Adipocyte (in vitro differentiated cells): ENCODE measurements around the gene ARHGEF25.

ENCODE experiments used
- DNase-seq: peaks from one replicate; pipeline ENCODE4 v3.0.0-alpha.2; 2015; ENCODE audit warnings: low read depth
- H3K27me3 ChIP-seq: replicated peaks from 2 replicates; pipeline ENCODE4 v1.7.0; 2013; ENCODE audit warnings: mild to moderate bottlenecking, low read length, moderate library complexity; ENCODE audit not compliant: control insufficient read depth, insufficient read depth
- H3K36me3 ChIP-seq: 2 replicates; pipeline ENCODE4 v1.7.0; 2013; ENCODE audit warnings: low read length, mild to moderate bottlenecking, moderate library complexity; ENCODE audit not compliant: control insufficient read depth, insufficient read depth, severe bottlenecking
- H3K4me1 ChIP-seq: 2 replicates; pipeline ENCODE4 v1.7.0; 2013; ENCODE audit warnings: mild to moderate bottlenecking, low read length, moderate library complexity; ENCODE audit not compliant: control insufficient read depth, insufficient read depth
- H3K4me3 ChIP-seq: 2 replicates; pipeline ENCODE4 v1.7.0; 2013; ENCODE audit warnings: mild to moderate bottlenecking, low read length, moderate library complexity
- H3K9ac ChIP-seq: 2 replicates; pipeline ENCODE4 v1.7.0; 2013; ENCODE audit warnings: mild to moderate bottlenecking, low read length, moderate library complexity
- H3K9me3 ChIP-seq: 2 replicates; pipeline ENCODE4 v1.7.0; 2013; ENCODE audit warnings: mild to moderate bottlenecking, low read length, moderate library complexity; ENCODE audit not compliant: control insufficient read depth

The ARHGEF25 gene

DNA sequence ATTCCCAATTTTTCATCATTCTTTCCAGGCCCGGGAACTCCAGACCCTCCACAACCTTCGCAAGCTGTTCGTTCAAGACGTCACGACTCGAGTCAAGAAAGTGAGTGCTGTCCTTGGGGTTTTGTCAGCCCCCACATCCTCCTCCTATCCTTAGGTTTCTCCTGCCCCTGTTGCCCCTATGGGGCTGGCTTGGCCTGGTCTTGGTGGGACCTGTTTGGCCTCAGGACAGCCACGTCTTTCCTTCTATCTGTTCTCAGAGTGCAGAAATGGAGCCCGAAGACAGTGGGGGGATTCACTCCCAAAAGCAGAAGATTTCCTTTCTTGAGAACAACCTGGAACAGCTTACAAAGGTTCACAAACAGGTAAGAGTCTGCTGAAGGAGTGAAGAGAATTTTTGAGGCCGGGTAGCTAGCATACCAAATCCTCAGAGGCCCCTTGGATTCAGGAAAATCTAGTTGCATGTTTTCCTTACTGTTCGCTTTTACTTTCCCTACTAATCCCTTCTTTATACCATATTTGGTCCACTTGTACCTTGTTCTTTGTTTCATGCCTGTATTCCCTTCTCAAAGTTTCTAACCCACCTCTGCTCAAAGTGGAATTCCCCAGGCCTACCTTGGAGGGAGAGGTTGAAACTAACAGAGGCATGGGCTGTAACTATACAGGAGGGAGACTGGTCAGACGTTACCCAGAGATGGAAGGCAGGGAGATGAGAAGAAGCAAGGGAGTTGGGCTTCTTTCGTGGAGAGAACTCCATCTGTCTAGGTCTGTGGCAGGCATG is 33.1 kb upstream of the ARHGEF25 start:
- no peaks in the 10 kb centered on the region for H3K4me1 ChIP-seq

DNA sequence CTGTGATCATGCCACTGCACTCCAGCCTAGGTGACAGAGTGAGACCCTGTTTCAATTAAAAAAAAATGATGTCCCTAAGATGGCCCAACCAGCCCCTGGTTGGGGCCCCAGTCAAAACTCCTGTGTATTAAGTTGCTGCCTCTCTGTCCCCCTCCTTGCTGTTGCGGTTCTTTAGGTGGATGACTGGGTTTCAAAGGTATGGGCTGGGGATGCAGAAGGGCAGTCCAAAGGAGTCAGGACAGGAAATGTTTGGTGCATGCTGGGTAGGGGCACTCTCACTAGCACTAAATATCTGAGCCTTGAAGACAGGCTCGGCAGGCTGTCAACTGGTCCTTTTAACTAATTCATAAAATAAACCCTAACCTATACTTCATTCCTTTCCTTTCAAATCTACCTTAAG is 32.2 kb upstream of the ARHGEF25 start:
- Histone ChIP-seq H3K4me3 (no peak overlapping the region), H3K9me3 (no peaks in the 10 kb centered on the region), H3K9ac (no peak overlapping the region), H3K4me1 (no peaks in the 10 kb centered on the region), H3K36me3 (no peaks in the 10 kb centered on the region), H3K27me3 (peaks cover 56% of the 10 kb centered on the region)
- DNase-seq = no peak

More for the DNA sequence above, 33.1 kb upstream of the ARHGEF25 start:
- Histone ChIP-seq H3K36me3 (no peaks in the 10 kb centered on the region), H3K9me3 (no peaks in the 10 kb centered on the region), H3K27me3 (peaks cover 49% of the 10 kb centered on the region), H3K9ac (no peak overlapping the region), H3K4me3 (no peak overlapping the region)
- no peak for DNase-seq

DNA sequence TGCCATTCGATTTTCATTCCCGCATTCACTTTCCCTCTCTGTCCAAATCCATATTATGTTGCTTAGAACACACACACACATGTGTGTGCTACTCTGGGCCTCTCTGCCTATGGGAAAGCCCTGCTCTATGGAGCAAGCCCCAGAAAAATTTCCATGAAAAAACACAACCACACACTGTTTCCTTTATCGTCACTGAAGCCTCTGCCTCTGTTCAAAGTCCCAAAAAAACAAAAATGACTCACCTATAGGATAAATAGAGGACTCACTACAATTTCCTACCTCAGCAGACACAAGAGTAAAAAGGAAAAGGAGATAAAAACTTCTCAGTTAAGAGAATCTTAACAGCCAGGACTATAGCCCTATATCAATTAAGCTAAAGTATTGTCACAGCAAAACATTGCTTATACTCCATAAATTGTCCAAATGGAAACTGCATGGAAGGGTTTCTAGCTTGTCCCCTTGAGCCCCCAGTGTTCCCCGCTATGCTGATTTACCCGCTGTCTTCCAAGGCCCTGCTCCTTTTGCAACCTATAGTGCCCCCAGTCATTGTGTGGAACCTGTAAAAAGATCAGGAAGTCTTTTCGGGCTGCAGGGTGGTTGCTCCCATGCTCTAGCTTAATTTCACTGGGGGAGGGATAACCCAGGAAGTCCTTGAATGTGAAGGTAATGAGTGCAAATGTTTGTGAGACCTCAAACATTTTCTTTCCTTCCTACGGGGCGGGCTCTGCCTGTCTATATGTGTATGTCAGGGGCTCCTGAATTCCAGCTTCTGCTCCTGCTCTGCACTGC is 31.4 kb upstream of the ARHGEF25 start:
- Histone ChIP-seq H3K9me3 (no peaks in the 10 kb centered on the region), H3K9ac (no peak overlapping the region), H3K36me3 (no peaks in the 10 kb centered on the region), H3K4me3 (no peak overlapping the region), H3K4me1 (no peaks in the 10 kb centered on the region), H3K27me3 (peaks cover 63% of the 10 kb centered on the region)
- DNase-seq = no peak

DNA sequence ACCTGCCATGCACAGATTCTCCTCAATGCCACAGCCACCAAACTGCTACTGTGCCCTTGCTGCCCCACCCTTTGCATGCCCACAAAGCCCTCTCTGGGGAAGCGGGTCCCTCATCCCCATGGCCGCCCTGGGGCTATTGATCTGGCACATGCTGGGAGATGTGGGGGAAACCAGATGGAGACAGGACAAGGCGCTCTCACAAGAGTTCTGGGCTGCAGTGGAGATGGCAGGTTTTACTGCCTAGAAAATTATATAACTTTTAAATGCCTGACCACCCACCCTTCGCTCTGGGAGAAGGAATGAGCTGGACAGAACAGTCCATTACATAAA is 30.8 kb upstream of the ARHGEF25 start:
- Histone ChIP-seq H3K9me3 (no peaks in the 10 kb centered on the region), H3K4me1 (no peaks in the 10 kb centered on the region), H3K9ac (no peak overlapping the region), H3K4me3 (no peak overlapping the region), H3K27me3 (peaks cover 66% of the 10 kb centered on the region), H3K36me3 (no peaks in the 10 kb centered on the region)
- DNase-seq = no peak

DNA sequence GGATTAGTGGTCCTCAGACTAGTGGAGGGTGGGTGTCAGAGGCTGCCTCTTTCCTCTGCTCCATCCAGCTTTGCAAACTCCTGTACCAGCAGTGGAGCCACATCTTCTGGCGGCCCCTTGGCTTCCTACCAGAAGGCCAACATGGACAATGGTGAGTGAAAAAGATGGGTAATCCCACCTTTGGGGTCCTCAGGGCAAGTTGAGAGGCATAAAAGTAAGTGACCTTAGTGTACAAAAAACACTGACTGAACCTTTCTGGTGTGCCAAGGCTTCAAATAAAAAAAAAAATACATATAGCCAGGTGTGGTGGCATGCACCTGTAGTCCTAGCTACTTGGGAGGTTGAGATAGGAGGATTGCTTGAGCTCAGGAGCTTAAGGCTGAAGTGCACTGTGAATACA is 29.4 kb upstream of the ARHGEF25 start:
- no peaks in the 10 kb centered on the region for H3K36me3 ChIP-seq
- no peak overlapping the region for H3K9ac ChIP-seq
- H3K4me3 ChIP-seq = no peak overlapping the region
- peaks cover 66% of the 10 kb centered on the region for H3K27me3 ChIP-seq
- DNase-seq = no peak
- H3K9me3 ChIP-seq = no peaks in the 10 kb centered on the region
- H3K4me1 ChIP-seq = no peaks in the 10 kb centered on the region

DNA sequence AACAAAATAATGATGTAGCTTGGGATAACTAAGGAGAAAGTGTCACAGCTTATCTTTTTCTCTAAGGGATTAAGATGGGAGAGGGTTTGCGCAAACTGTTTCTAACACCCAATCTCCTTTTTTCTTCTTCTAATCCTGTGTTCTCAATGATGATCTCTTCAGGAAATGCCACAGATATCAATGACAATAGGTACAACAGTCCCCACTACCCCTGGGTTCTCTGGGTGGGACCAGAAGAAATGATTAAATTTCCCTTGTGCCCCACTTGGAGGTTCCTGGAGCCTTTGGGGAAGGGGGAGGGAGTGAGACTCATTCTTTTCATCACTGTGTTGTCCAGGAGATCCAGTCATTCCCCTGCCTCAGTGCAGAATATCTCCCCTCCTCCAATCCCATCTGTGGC is 28.8 kb upstream of the ARHGEF25 start:
- peaks cover 72% of the 10 kb centered on the region for H3K27me3 ChIP-seq
- no peak for DNase-seq
- no peak overlapping the region for H3K9ac ChIP-seq
- H3K4me1 ChIP-seq = no peaks in the 10 kb centered on the region
- no peak overlapping the region for H3K4me3 ChIP-seq
- no peaks in the 10 kb centered on the region for H3K36me3 ChIP-seq
- H3K9me3 ChIP-seq = no peaks in the 10 kb centered on the region

DNA sequence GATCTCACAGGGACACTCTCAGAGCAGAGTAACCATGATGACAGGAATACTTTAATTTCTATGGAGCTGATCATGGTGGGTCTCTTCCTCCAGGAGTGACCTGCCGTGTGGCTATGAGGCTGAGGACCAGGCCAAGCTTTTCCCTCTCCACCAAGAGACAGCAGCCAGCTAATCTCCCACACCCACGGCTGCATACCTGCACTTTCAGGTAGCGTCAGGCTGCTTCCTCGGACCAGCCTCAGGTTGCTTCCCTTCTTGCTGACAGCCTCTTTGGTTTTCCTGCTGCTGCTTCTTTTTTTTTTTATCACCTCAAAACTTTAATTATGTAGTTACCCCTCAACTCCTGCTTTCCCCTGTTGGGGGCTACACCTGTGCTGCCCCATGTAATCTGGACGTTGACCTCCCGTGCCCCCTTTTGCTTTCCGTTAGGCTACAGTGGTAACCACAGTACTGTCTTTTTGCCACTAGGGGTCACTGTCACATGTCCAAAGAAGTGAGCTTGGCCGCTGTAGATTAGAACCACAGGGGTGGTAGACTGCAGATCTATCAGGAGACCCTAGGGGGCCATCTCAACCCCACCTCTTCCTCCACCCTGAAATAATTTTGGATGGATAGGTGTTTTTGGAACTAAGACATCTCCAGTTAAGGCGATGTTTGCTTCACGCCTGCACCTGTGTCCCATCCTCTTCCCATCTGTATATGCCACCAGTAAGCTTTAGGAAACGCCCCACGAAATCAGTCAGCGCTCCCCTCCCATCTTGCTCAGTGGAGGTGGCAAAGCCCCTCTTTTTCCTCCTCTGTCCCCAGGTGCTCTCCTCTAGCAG is 28.0 kb upstream of the ARHGEF25 start:
- no peaks in the 10 kb centered on the region for H3K4me1 ChIP-seq
- DNase-seq = peak; percentile 94
- H3K9ac ChIP-seq = no peak overlapping the region
- H3K9me3 ChIP-seq = no peaks in the 10 kb centered on the region
- no peak overlapping the region for H3K4me3 ChIP-seq
- H3K27me3 ChIP-seq = peaks cover 70% of the 10 kb centered on the region
- no peaks in the 10 kb centered on the region for H3K36me3 ChIP-seq

DNA sequence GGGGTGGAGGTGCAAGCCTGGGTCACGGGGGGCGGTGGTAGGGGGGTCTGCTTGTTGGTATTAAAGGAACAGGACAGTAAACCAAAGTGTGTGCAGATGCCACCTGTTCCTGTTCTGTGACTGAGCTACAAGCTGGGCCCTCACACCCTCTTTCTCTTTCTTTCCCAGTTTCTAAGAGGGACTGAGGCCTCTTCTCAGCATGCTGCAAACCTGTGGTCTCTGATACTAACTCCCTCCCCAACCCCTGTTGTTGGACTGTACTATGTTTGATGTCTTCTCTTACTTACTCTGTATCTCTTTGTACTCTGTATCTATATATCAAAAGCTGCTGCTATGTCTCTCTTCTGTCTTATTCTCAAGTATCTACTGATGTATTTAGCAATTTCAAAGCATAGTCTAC is 27.2 kb upstream of the ARHGEF25 start:
- peaks cover 67% of the 10 kb centered on the region for H3K27me3 ChIP-seq
- H3K36me3 ChIP-seq = no peaks in the 10 kb centered on the region
- H3K9ac ChIP-seq = no peak overlapping the region
- H3K9me3 ChIP-seq = no peaks in the 10 kb centered on the region
- DNase-seq = no peak
- H3K4me1 ChIP-seq = no peaks in the 10 kb centered on the region
- no peak overlapping the region for H3K4me3 ChIP-seq

DNA sequence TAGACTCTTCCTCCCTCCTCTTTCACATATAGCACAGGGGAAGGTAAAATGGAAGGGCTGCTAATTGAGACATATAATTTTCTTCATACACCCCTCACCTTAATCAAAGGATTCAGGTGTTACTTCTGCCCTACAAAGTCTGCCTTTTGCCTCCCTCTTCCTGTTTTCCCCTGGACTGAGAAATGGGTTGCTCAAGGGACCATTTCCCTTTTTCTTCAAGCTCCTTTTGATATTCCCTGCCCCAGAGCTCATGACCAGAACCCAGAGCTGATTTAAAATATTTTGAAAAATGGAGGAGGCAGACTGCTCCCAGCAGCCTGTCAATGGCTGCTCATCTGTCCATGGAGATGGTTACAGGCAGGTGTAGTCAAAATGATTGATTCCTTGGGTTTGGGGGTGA is 26.5 kb upstream of the ARHGEF25 start:
- H3K9ac ChIP-seq = no peak overlapping the region
- no peaks in the 10 kb centered on the region for H3K9me3 ChIP-seq
- H3K36me3 ChIP-seq = no peaks in the 10 kb centered on the region
- H3K4me1 ChIP-seq = no peaks in the 10 kb centered on the region
- H3K27me3 ChIP-seq = peaks cover 67% of the 10 kb centered on the region
- no peak for DNase-seq
- H3K4me3 ChIP-seq = no peak overlapping the region

DNA sequence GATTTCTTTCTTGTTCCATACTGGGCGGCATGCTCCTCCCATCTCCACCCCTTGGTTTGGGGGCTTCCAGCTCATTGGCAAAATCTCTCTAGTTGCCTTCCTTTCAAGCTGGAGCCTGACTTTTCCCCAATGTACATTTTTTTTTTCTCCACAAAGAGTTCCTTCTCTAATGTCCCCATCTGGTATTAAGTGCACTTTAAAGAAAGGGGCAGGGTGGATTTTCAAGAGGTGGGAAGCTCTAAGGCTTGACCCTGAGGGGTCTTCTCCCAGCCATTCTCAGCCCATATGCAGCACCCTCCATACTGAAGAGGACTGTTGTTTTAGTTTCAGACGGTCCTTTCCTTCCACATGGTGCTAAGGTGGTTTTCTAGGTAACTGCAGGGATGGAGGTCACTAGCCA is 26.1 kb upstream of the ARHGEF25 start:
- peaks cover 66% of the 10 kb centered on the region for H3K27me3 ChIP-seq
- no peak for DNase-seq
- no peak overlapping the region for H3K4me3 ChIP-seq
- H3K9ac ChIP-seq = no peak overlapping the region
- H3K36me3 ChIP-seq = no peaks in the 10 kb centered on the region
- H3K4me1 ChIP-seq = no peaks in the 10 kb centered on the region
- H3K9me3 ChIP-seq = no peaks in the 10 kb centered on the region

DNA sequence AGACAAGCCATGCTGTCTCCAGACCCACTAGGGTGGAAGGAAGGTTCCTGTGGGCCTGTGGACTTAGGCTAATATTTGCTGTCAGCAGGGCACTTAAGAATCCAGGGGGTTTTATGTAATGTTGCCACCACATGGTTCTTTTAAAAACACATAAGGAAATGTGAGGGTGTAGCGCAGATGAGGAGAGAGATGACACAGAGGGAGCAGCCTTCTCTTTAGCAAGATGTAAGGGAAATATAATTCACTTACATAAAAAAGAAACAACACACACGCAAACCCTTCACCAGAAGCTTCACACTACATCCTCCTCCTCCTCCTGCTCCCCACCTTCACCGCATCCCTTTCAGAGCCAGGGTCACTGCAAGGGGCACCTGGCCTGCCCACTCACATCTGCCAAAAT is 25.1 kb upstream of the ARHGEF25 start:
- no peaks in the 10 kb centered on the region for H3K9me3 ChIP-seq
- no peak overlapping the region for H3K9ac ChIP-seq
- peaks cover 3% of the 10 kb centered on the region for H3K4me1 ChIP-seq
- no peak overlapping the region for H3K4me3 ChIP-seq
- peaks cover 65% of the 10 kb centered on the region for H3K27me3 ChIP-seq
- H3K36me3 ChIP-seq = no peaks in the 10 kb centered on the region
- no peak for DNase-seq
